ENCODE measurements around the gene EIF2B4. TPM values are rescaled to one million over a fixed set of nuclear protein-coding genes. Genes with fewer than 3 reads are reported as not detected.
A peak's percentile ranks its signal among the peaks of the same experiment; 100 is the strongest.

EIF2B4 gene
- total and polyA plus RNA-seq, 9 of the 15 experiments (the other 6 are each of a cell fraction or from before 2014, with no cell fraction given): 29.7 to 80.3 (median 58.9) TPM

GRCh38 chr2:27409321-27410073, 39.4 kb upstream of the EIF2B4 start, which contains the start of gene PPM1G (continued):
- TF ChIP-seq, protein P1, sequence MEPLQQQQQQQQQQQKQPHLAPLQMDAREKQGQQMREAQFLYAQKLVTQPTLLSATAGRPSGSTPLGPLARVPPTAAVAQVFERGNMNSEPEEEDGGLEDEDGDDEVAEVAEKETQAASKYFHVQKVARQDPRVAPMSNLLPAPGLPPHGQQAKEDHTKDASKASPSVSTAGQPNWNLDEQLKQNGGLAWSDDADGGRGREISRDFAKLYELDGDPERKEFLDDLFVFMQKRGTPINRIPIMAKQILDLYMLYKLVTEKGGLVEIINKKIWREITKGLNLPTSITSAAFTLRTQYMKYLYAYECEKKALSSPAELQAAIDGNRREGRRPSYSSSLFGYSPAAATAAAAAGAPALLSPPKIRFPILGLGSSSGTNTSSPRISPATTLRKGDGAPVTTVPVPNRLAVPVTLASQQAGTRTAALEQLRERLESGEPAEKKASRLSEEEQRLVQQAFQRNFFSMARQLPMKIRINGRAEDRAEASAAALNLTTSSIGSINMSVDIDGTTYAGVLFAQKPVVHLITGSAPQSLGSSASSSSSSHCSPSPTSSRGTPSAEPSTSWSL (CRISPR knock-in tag; IDR thresholded peaks at IDR 0.05; ENCODE audit: borderline replicate concordance): peak; percentile 67; the same call in 1 of the 2 replicates
- TF ChIP-seq, protein P2, sequence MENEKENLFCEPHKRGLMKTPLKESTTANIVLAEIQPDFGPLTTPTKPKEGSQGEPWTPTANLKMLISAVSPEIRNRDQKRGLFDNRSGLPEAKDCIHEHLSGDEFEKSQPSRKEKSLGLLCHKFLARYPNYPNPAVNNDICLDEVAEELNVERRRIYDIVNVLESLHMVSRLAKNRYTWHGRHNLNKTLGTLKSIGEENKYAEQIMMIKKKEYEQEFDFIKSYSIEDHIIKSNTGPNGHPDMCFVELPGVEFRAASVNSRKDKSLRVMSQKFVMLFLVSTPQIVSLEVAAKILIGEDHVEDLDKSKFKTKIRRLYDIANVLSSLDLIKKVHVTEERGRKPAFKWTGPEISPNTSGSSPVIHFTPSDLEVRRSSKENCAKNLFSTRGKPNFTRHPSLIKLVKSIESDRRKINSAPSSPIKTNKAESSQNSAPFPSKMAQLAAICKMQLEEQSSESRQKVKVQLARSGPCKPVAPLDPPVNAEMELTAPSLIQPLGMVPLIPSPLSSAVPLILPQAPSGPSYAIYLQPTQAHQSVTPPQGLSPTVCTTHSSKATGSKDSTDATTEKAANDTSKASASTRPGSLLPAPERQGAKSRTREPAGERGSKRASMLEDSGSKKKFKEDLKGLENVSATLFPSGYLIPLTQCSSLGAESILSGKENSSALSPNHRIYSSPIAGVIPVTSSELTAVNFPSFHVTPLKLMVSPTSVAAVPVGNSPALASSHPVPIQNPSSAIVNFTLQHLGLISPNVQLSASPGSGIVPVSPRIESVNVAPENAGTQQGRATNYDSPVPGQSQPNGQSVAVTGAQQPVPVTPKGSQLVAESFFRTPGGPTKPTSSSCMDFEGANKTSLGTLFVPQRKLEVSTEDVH (IDR thresholded peaks at IDR 0.05; ENCODE audit: low read depth, partially characterized antibody): no peak
- TF ChIP-seq ATF7 (IDR thresholded peaks at IDR 0.05) (peak; percentile 80), SP1 (CRISPR knock-in tag; IDR thresholded peaks at IDR 0.05) (peak; percentile 96), CAMTA2 (CRISPR knock-in tag; conservative IDR thresholded peaks at IDR 0.05) (no peak), DMBX1 (CRISPR knock-in tag; IDR thresholded peaks at IDR 0.05; ENCODE audit: borderline replicate concordance) (peak; percentile 63; the same call in 1 of the 2 replicates), ZBTB49 (CRISPR knock-in tag; IDR thresholded peaks at IDR 0.05; ENCODE audit: borderline replicate concordance) (peak; percentile 76; the same call in 1 of the 2 replicates), FUS (optimal IDR thresholded peaks at IDR 0.05; ENCODE audit: low read depth, low read length) (peak; percentile 73), STAT5B (CRISPR knock-in tag; IDR thresholded peaks at IDR 0.05) (no peak), PML (IDR thresholded peaks at IDR 0.05; ENCODE audit: low read length) (peak; percentile 87), SRSF7 (optimal IDR thresholded peaks at IDR 0.05; ENCODE audit: low read depth, low read length) (no peak), ZNF143 (CRISPR knock-in tag; IDR thresholded peaks at IDR 0.05) (no peak), MEF2D (tag; conservative IDR thresholded peaks at IDR 0.05; ENCODE audit: low read depth) (peak; percentile 71; the same call in 1 of the 2 replicates), RCOR1 (IDR thresholded peaks at IDR 0.05; ENCODE audit: borderline replicate concordance in 1 of 2, low read depth in 2 of 2, low read length in 2 of 2) (peak; percentile 11 to 46; a peak in 2 of 4 replicates), MTA2 (IDR thresholded peaks at IDR 0.05; ENCODE audit: low read depth) (0 out of 2 replicates have a peak, but pooled peaks have one; percentile 5)
- TF ChIP-seq, protein P3, sequence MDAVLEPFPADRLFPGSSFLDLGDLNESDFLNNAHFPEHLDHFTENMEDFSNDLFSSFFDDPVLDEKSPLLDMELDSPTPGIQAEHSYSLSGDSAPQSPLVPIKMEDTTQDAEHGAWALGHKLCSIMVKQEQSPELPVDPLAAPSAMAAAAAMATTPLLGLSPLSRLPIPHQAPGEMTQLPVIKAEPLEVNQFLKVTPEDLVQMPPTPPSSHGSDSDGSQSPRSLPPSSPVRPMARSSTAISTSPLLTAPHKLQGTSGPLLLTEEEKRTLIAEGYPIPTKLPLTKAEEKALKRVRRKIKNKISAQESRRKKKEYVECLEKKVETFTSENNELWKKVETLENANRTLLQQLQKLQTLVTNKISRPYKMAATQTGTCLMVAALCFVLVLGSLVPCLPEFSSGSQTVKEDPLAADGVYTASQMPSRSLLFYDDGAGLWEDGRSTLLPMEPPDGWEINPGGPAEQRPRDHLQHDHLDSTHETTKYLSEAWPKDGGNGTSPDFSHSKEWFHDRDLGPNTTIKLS (IDR thresholded peaks at IDR 0.05; ENCODE audit: borderline replicate concordance, low read depth): peak; percentile 73; the same call in 1 of the 2 replicates
- TF ChIP-seq, protein P4, sequence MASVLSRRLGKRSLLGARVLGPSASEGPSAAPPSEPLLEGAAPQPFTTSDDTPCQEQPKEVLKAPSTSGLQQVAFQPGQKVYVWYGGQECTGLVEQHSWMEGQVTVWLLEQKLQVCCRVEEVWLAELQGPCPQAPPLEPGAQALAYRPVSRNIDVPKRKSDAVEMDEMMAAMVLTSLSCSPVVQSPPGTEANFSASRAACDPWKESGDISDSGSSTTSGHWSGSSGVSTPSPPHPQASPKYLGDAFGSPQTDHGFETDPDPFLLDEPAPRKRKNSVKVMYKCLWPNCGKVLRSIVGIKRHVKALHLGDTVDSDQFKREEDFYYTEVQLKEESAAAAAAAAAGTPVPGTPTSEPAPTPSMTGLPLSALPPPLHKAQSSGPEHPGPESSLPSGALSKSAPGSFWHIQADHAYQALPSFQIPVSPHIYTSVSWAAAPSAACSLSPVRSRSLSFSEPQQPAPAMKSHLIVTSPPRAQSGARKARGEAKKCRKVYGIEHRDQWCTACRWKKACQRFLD (CRISPR knock-in tag; IDR thresholded peaks at IDR 0.05): peak; percentile 89

All from K562 (cell line).